MM.1S (cell line): ENCODE measurements around the gene CLOCK.
"Not testable (repeated sequence)": the region's sequence is repeated elsewhere in the genome, so short reads cannot be mapped to it uniquely, and the experiment has no call there.

ENCODE experiments used
- DNase-seq: peaks from one replicate; pipeline ENCODE4 v3.0.0-alpha.2; 2015
- H2AFZ ChIP-seq: fragments of 300-600 bp; sonication (generic); 2 replicates; pipeline ENCODE4 v1.6.0; 2016; ENCODE audit warnings: antibody characterized with exemption, low read length
- H3F3A ChIP-seq: fragments of 300-600 bp; sonication (generic); 2 replicates; pipeline ENCODE4 v1.6.1; 2016; ENCODE audit warnings: mild to moderate bottlenecking, antibody characterized with exemption, low read length, moderate library complexity, mixed read lengths; ENCODE audit not compliant: insufficient read depth
- H3K27ac ChIP-seq: fragments of 300-600 bp; sonication (generic); 2 replicates; pipeline ENCODE4 v1.5.1; 2016; ENCODE audit warnings: mild to moderate bottlenecking, low read length
- H3K27me3 ChIP-seq: fragments of 300-600 bp; sonication (generic); replicated peaks from 2 replicates; pipeline ENCODE4 v1.6.0; 2016; ENCODE audit warnings: low read length; ENCODE audit not compliant: insufficient read depth
- H3K36me3 ChIP-seq: fragments of 300-600 bp; sonication (generic); replicated peaks from 2 replicates; pipeline ENCODE4 v1.6.1; 2016; ENCODE audit warnings: mild to moderate bottlenecking, low read length, mixed read lengths; ENCODE audit not compliant: insufficient read depth
- H3K4me1 ChIP-seq: fragments of 300-600 bp; sonication (generic); 2 replicates; pipeline ENCODE4 v1.6.1; 2016; ENCODE audit warnings: low read length, mixed read lengths
- H3K4me2 ChIP-seq: fragments of 300-600 bp; sonication (generic); 2 replicates; pipeline ENCODE4 v1.6.0; 2016; ENCODE audit warnings: low read depth, low read length
- H3K4me3 ChIP-seq: fragments of 300-600 bp; sonication (generic); 2 replicates; pipeline ENCODE4 v1.5.1; 2016; ENCODE audit warnings: low read length, mixed read lengths
- H3K79me2 ChIP-seq: fragments of 300-600 bp; sonication (generic); 2 replicates; pipeline ENCODE4 v1.6.1; 2016; ENCODE audit warnings: mixed run types, low read length, mixed read lengths
- H3K9ac ChIP-seq: fragments of 300-600 bp; sonication (generic); 2 replicates; pipeline ENCODE4 v1.6.1; 2016; ENCODE audit warnings: low read length, mixed read lengths
- H3K9me2 ChIP-seq: fragments of 300-600 bp; sonication (generic); replicated peaks from 2 replicates; pipeline ENCODE4 v1.6.1; 2016; ENCODE audit warnings: mild to moderate bottlenecking, low read length, mixed read lengths; ENCODE audit not compliant: insufficient read depth
- H3K9me3 ChIP-seq: fragments of 300-600 bp; sonication (generic); replicated peaks from 2 replicates; pipeline ENCODE4 v1.6.1; 2016; ENCODE audit warnings: mild to moderate bottlenecking, low read length, mixed read lengths; ENCODE audit not compliant: insufficient read depth
- H4K20me1 ChIP-seq: fragments of 300-600 bp; sonication (generic); 2 replicates; pipeline ENCODE4 v1.6.1; 2016; ENCODE audit warnings: mild to moderate bottlenecking, low read length, moderate library complexity, mixed read lengths; ENCODE audit not compliant: insufficient read depth
- CTCF ChIP-seq: fragments of 300-600 bp; sonication (generic); IDR thresholded peaks from 2 replicates; pipeline ENCODE4 v1.5.1; 2016; ENCODE audit warnings: antibody characterized with exemption, low read length, mixed read lengths
- EZH2 ChIP-seq: fragments of 300-600 bp; sonication (generic); optimal IDR thresholded peaks from 2 replicates; pipeline ENCODE3; 2017; ENCODE audit warnings: low read depth, mild to moderate bottlenecking, antibody characterized with exemption, low read length, mixed read lengths
- EZH2phosphoT487 ChIP-seq: fragments of 300-600 bp; sonication (generic); IDR thresholded peaks from 2 replicates; pipeline ENCODE4 v1.6.1; 2018; ENCODE audit warnings: antibody characterized with exemption, low read length

Gene CLOCK

GRCh38 chr4:55560096-55560495 is 13.4 kb upstream of the CLOCK start:
- Histone ChIP-seq H4K20me1 (no peaks in the 10 kb centered on the region), H3F3A (no peaks in the 10 kb centered on the region), H3K27me3 (no peaks in the 10 kb centered on the region), H3K9me3 (no peaks in the 10 kb centered on the region), H3K9ac (no peak overlapping the region), H3K27ac (no peak overlapping the region), H3K4me1 (peaks cover 12% of the 10 kb centered on the region), H2AFZ (no peak overlapping the region), H3K79me2 (no peaks in the 10 kb centered on the region), H3K36me3 (no peaks in the 10 kb centered on the region), H3K4me3 (no peak overlapping the region), H3K9me2 (no peaks in the 10 kb centered on the region), H3K4me2 (no peak overlapping the region)
- TF ChIP-seq CTCF (no peak), EZH2 (no peak)
- DNase-seq = no peak

- H3K4me2 ChIP-seq = no peak overlapping the region
Observed at GRCh38 chr4:55554453-55555030, 7.8 kb upstream of the CLOCK start.

GRCh38 chr4:55553441-55554201 is 6.9 kb upstream of the CLOCK start:
- TF ChIP-seq EZH2phosphoT487 = no peak
- TF ChIP-seq CTCF = no peak
- no peak for DNase-seq
- Histone ChIP-seq H3K4me1 (no peaks in the 10 kb centered on the region), H3K27ac (no peak overlapping the region), H3K9ac (no peak overlapping the region), H3K4me3 (no peak overlapping the region), H3K4me2 (no peak overlapping the region), H2AFZ (no peak overlapping the region), H3K9me2 (no peaks in the 10 kb centered on the region), H3F3A (no peaks in the 10 kb centered on the region), H3K36me3 (no peaks in the 10 kb centered on the region), H3K9me3 (no peaks in the 10 kb centered on the region), H3K79me2 (no peaks in the 10 kb centered on the region), H3K27me3 (no peaks in the 10 kb centered on the region), H4K20me1 (no peaks in the 10 kb centered on the region)

More at GRCh38 chr4:55554453-55555030, 7.8 kb upstream of the CLOCK start:
- H3K9me3 ChIP-seq = no peaks in the 10 kb centered on the region
- no peaks in the 10 kb centered on the region for H3K27me3 ChIP-seq
- peak; percentile 32 for DNase-seq
- no peak overlapping the region for H3K27ac ChIP-seq
- H3K79me2 ChIP-seq = no peaks in the 10 kb centered on the region
- no peak overlapping the region for H3K9ac ChIP-seq
- H3K36me3 ChIP-seq = no peaks in the 10 kb centered on the region
- H3F3A ChIP-seq = no peaks in the 10 kb centered on the region
- no peaks in the 10 kb centered on the region for H4K20me1 ChIP-seq
- H3K4me1 ChIP-seq = no peaks in the 10 kb centered on the region
- peak; percentile 26; the same call in 1 of the 2 replicates for TF ChIP-seq CTCF
- no peak for TF ChIP-seq EZH2phosphoT487
- TF ChIP-seq EZH2 = no peak
- no peaks in the 10 kb centered on the region for H3K9me2 ChIP-seq
- no peak overlapping the region for H3K4me3 ChIP-seq
- H2AFZ ChIP-seq = no peak overlapping the region

- H3K4me3 ChIP-seq, H3K4me2 ChIP-seq, H3K27me3 ChIP-seq, H3K36me3 ChIP-seq, H3K9ac ChIP-seq, H3K4me1 ChIP-seq, H2AFZ ChIP-seq, DNase-seq, H4K20me1 ChIP-seq, H3F3A ChIP-seq, H3K9me3 ChIP-seq, H3K9me2 ChIP-seq, H3K79me2 ChIP-seq, H3K27ac ChIP-seq: not testable (repeated sequence)
Observed at GRCh38 chr4:55551964-55552363, 5.3 kb upstream of the CLOCK start.
